CD1c-positive myeloid dendritic cell (primary cell): ENCODE data around the gene UVSSA.

Experiments used
- DNase-seq: peaks from one replicate; pipeline ENCODE4 v3.0.0-alpha.2; 2016; ENCODE audit errors: extremely low spot score

UVSSA gene

DNA sequence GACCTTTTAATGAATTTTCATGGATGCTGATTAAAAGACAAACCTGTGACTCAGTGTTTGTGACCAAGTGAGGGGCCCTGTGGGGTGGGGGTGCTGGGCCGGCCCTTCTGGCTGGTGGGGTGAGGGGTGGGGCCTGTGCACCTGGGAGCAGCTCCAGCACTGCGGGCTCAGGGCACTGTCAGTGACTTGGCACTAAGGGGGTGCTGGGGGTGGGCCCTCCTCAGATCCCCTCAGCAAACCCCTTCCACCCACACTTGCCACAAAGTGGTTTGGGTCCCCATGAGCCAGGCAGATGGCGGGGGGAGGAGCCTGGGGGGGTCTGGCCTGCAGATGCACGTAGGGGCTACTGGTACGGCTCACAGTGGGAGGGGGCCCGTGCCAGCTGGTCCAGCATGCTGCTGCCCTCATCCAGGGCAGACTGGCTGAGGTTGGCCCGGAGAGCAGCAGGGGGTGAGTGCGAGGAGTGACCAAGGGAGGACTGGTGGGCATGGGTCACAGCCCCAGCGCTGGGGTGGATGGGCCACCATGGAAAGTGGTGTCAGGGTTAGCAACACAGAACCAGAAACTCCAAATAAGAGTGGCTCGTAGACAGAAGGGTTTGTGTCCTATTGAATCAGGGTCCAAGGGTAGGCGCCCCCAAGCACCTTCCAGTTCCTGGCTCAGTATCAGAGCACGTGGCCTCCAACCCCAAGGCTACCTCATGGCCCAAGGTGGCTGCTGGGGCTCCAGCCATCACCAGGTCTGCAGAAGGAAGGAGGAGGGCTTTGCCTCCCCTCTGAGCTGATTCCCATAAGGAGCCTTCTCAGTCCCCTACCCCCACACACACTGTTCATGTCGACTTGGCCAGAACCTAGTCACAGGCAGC, 49.2 kb downstream of the UVSSA start:
- no peak for DNase-seq

DNA sequence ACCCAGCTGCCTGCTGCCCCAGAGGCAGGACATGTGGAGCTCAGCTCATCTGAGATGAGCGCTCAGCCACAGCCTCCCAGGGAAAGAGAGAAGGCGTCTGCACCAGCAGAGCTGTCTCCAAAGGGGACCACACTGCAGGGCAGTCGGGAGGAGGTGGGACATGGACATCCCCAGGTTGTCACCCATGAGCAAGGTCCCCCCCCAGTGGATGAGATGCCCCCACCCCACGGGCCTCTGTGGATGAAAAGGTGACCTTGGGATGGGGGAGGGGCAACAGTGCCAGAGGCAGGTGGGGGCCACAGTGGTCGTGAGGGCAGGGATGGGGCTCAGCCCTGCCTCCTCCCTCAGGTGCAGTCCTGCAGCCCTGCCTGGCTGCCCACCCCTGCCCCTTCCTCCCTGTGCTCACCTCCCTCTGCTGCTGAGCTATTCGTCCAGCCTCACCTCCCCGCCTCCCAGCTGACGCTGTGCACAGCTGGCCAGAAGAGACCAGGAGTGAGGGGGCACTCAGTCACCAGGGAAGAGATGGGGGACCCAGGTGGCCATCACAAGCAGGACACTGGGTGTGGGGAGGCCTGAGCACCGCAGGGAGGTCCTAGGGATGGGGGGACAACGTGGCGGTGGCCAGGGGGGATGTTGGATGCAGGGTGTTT, 49.9 kb downstream of the UVSSA start:
- no peak for DNase-seq

DNA sequence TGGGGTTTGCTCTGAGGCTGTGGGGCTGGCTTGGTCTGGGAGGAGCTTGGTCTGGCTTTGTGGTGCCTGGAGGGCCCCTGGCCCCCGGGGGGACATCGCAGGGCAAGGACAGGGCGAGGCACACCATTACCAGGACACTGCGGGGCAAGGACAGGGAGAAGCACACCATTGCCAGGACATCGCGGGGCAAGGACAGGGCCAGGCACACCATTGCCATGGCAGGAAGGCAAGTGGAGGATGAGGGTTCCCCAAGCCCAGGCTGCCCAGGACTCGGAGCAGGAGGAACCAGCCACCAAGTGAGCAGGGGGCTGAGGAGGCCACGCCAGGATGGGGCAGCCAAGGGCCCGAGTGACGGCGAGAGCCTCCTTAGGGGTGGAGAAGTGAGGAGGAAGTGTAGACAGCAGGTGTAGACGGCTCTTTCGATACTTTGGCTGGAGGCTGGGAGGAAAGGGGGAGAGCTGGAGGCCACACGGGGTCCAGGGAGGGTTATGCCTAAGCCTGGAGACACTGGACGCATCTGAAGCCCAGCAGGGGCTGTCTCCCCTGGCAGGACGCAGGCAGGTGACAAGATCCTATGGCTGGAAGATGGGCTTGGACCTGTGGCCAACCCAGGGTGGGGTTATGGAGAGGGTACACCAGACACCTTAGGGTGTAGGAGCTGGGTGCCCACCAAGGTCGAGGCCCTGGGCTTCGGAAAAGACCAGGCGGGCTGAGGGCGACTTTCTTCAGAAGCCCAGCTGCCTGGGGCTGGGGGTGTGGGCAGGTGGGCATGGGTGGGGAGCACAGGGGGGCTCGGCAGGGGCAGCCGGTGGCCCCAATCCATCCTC, 51.9 kb downstream of the UVSSA start:
- no peak for DNase-seq

DNA sequence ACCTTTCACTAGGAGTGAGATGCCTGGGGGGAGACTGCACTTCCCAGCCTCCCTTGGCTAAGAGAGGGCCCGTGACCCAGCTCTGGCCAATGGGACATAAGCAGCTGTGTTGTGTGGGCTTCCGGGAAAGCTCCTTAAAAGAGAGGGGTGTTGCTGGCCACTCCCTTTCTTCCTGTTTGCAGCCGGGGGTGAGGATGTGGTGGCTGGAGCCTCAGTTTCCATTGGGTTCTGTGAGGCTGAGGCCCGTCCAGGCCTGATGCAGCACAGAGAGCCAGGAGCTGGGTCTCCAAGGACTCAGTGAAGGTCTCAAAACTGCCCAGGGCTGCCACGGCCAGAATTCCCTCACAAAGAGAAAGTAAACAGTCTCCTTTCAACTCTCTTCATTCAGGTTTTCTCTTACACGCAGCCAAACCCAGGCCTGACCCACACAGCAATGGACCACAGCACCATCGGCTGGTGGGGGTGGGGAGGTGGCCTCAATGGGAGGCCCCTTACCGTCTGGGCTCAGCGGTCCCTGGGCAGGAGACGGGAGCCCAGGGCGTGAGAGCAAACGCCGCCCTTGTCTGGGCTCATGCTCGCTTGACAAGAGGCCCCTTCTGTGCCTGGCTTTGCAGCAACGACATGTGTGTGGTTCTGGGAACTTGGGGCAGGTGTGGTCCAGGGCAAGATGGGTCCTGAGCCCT, 52.6 kb downstream of the UVSSA start:
- no peak for DNase-seq

DNA sequence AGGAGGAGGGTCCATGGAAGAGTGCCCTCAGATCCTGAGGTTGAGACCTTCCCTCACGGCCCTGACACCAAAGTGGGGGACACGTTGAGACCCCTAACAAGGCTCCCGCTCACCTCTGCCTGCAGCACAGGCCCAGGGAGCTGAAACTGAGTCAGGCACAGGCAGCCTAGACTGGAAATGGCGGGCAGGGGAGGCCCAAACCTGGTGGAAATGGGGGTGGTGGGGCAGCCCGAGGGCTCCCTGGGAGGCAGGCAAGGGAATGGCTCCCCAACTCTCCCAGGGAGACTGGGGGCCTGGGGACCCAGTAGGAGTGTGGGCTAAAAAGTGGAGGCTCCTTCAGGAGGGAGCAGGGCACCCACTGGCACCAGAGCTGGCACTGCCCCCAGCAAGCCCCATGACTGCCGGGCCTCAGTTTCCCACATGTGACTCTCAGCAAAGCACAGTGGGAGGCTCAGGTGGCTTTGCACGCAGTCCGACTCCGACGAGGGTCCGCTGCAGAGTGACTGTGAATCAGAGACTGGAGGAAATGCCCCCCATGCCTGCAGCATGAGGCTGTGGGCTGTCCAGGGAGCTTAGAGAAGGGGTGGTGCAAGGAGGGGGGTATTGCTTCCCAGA, 53.3 kb downstream of the UVSSA start:
- DNase-seq, result no peak

DNA sequence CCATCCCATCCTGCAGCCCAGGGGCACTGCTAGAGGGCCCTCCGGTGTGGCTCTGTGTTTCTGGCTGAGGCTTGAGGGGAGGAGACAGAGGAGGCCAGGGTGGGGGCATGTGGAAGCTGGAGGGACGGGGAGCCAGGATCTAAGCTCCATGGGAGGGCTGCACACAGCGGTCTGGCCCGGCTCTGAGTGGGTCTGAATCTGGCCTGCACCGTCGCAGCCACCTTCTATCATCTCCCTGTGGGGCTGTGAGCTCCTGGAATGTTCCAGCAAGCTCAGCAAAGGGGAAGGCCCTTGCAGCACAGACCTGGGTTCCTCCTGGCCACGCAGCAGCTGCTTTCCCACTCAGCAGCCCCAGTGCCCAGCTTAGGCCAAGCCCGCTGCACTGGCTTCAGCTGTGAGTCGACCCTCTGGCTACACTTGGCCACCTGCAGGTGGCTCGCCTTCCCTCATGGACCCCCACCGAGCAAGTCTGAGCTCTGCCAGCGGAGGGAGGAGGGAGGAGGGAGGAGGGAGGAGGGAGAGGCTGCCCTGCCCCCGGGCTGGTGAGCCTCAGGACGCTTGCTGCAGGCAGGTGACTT, 53.9 kb downstream of the UVSSA start:
- DNase-seq, result no peak

DNA sequence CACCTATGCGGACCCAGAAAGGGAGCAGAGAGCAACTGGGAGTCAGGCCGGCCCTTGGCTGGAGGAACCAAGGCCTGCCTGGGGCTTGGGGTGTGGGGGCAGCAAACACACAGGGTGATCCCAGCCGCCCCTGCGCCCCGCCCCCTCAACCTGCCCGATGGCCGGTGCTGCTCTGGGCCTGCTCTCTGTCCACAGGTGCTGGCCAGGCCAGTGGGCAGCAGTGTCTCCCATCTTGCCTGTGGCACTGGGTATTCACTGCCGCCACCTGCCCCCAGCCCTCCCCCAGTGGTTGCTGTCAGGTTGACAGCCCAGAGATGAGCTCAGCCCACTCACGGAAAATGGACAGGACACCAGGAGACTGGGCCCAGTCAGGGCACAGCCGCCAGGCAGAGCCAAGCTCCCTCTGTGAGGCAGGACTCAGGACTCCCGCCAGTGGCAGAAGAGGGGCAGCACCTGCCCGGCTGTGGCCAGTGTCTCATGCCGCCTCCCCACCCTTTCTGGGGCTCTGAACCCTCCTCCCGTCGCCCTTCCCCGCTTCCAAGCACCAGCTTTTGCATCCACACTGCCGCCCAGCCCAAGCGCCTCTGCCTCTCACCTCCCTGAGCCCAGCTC, 54.5 kb downstream of the UVSSA start:
- no peak for DNase-seq

GRCh38 chr4:1402021-1402515, 55.1 kb downstream of the UVSSA start:
- no peak for DNase-seq

- no peak for DNase-seq
Measured at GRCh38 chr4:1402516-1403091, 55.6 kb downstream of the UVSSA start.

GRCh38 chr4:1403177-1403583, 56.2 kb downstream of the UVSSA start:
- no peak for DNase-seq

DNA sequence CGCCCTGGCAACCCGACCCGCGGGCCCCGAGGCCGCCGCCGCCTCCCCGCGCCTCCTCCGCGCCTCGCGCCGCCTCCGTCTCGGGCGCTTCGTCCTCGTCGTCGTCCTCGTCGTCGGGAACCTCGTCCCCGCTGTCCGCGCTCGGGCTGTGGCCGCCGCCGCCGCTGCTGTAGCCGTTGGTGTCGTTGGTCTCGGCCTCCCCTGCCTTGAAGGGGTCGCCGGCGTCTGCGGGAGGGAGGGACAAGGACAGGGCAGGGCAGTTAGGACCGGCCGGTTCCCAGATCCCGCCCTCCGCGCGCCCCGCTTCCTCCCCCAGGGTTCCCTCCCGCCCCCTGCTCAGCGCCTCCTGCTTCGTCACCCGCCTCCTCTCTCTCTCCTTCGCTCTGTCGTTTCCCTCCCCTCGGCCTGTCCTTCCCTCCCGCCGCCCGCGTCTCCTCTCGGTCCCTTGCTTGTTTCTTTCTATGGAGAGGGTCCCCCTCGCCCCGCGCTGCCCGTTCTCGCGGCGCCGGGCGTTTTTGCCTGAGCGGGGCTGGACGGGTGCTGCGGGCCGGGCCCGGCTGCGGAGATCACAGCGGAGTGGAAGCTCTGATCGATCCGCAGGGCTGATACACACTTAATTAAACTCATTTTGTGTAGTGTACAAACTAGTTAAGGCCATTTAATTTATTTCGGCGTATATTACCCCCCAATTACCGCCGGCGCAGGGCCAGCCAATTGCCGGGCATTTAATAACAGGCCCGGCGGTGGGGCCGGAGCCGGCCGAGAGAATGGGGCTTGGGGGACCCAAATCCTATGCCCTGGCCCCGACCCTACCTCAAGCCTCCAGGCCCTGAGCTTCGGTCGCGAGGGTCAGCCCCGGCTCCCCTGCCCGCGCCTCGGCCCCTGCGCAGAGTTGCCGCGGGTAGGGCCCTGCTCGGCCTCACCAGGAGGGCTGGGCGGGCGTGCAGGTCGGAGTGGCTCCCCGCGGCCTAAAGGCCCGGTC, 56.9 kb downstream of the UVSSA start:
- DNase-seq, result no peak

GRCh38 chr4:1404573-1405253, 57.7 kb downstream of the UVSSA start:
- no peak for DNase-seq

DNA sequence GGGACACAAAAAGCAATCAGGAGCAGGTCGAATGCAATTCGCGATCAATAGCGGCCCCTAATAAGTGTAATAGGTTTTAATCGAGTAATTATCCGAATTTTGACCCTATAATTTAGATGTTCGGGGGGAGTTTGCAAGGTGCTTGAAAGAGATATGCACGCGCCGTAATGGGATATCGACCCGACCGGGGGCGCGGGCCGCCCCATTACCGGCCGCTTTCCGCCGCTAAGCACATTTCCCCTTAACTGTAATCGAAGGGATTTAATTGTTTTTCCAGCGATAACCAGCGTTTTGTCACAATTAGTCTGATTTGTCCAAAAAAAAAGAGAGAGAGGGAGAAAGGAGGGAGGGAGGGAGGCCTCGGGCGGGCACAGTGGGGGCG, 58.2 kb downstream of the UVSSA start:
- no peak for DNase-seq

GRCh38 chr4:1405636-1406393, 58.8 kb downstream of the UVSSA start:
- DNase-seq, result no peak

GRCh38 chr4:1406394-1406980, 59.5 kb downstream of the UVSSA start, which contains the start of gene NKX1-1:
TSS of gene NKX1-1 (minus strand) at chr4:1406442. CDS start at chr4:1406442, 0 bp downstream.
- no peak for DNase-seq

GRCh38 chr4:1406981-1407656, 60.1 kb downstream of the UVSSA start:
- DNase-seq, result no peak
